GM13977 (cell line): Measurements from ENCODE around the gene DOCK10.

ENCODE experiments used
- DNase-seq: peaks from one replicate; pipeline ENCODE4 v3.0.0; 2012; ENCODE audit warnings: low spot score
- CTCF ChIP-seq: IDR thresholded peaks from 2 replicates; pipeline ENCODE4 v1.5.1; 2012; ENCODE audit warnings: mild to moderate bottlenecking, control low read depth; ENCODE audit not compliant: insufficient read depth; ENCODE audit errors: extremely low read depth, missing control alignments
- in situ Hi-C: fragments of 300-500 bp; cut with MboI; formaldehyde crosslinking; loops from one replicate; pipeline ENCODE4 v1.12.0; 2022; ENCODE audit warnings: low sequenced_read_pairs, low pct_unique_long_range_greater_than_20kb, mixed read lengths, inconsistent platforms; ENCODE audit not compliant: unreplicated experiment

DOCK10 gene

GRCh38 chr2:224734949-224735348 lies 307.3 kb downstream of the DOCK10 start:
- no peak for TF ChIP-seq CTCF
- in situ Hi-C loops: no loop called here
- DNase-seq: no peak

- TF ChIP-seq CTCF: no peak
- in situ Hi-C loops: no loop called here
- no peak for DNase-seq
Observed at GRCh38 chr2:224731665-224732064, 310.6 kb downstream of the DOCK10 start.

GRCh38 chr2:224729435-224729834 lies 312.8 kb downstream of the DOCK10 start:
- in situ Hi-C loops: no loop called here
- TF ChIP-seq CTCF: no peak
- no peak for DNase-seq

- no peak for DNase-seq
- in situ Hi-C loops: no loop called here
- no peak for TF ChIP-seq CTCF
Observed at GRCh38 chr2:224724331-224724730, 317.9 kb downstream of the DOCK10 start.

- in situ Hi-C loops: no loop called here
- DNase-seq: no peak
Observed at GRCh38 chr2:224723586-224724217, 318.6 kb downstream of the DOCK10 start.

GRCh38 chr2:224722770-224723169 lies 319.5 kb downstream of the DOCK10 start:
- DNase-seq: no peak
- TF ChIP-seq CTCF: no peak
- in situ Hi-C loops: no loop called here

More at GRCh38 chr2:224723586-224724217, 318.6 kb downstream of the DOCK10 start:
- no peak for TF ChIP-seq CTCF

GRCh38 chr2:224722250-224722649 lies 320.0 kb downstream of the DOCK10 start:
- no peak for DNase-seq
- in situ Hi-C loops: no loop called here
- no peak for TF ChIP-seq CTCF
